Measurements from ENCODE around the gene SLC51A. TPM values are rescaled to one million over a fixed set of nuclear protein-coding genes. Genes with fewer than 3 reads are reported as not detected.

Gene SLC51A
- total and polyA plus RNA-seq, 2 of the 8 experiments (the other 6 are each of a cell fraction or from before 2014, with no cell fraction given), result 6.3 to 9.8 TPM

- Histone ChIP-seq H3K9ac (replicated peaks in 1 of 4; ENCODE audit: extremely low read depth in 1 of 4, low read depth in 3 of 4, low read length in 3 of 4) (no peak overlapping the region), H4K91ac (replicated peaks; ENCODE audit: insufficient read length, low read length) (no peak overlapping the region), H3K4me1 (replicated peaks in 1 of 4; ENCODE audit: control insufficient read depth in 3 of 4, insufficient read depth in 4 of 4, low read length in 3 of 4) (peaks cover 0 to 3% (median under 1%) of the 10 kb centered on the region in 4 experiments; a peak in 3 of 7 replicates), H3K56ac (replicated peaks; ENCODE audit: insufficient read length, low read depth, low read length) (no peak overlapping the region), H3K4ac (replicated peaks; ENCODE audit: insufficient read length, low read depth, low read length) (no peak overlapping the region), H4K5ac (ENCODE audit: insufficient read length, low read depth, low read length) (no peak overlapping the region), H3K23ac (ENCODE audit: insufficient read length) (no peak overlapping the region), H2AK5ac (ENCODE audit: low read depth, low read length) (no peak overlapping the region), H3K36me3 (ENCODE audit: control insufficient read depth in 2 of 4, insufficient read depth in 4 of 4, low read length in 3 of 4) (peaks cover 0 to 29% (median 14%) of the 10 kb centered on the region in 4 experiments; a peak in 6 of 8 replicates), H2AFZ (ENCODE audit: low read length) (no peak overlapping the region), H2BK120ac (replicated peaks; ENCODE audit: low read depth, low read length) (no peak overlapping the region), H2BK5ac (ENCODE audit: low read depth, low read length) (no peak overlapping the region), H3K23me2 (ENCODE audit: low read depth, low read length) (no peaks in the 10 kb centered on the region), H3K9me3 (ENCODE audit: insufficient read depth in 2 of 2, low read depth in 1 of 2, low read length in 1 of 2) (no peaks in the 10 kb centered on the region), H3K79me2 (ENCODE audit: control insufficient read depth in 1 of 2, insufficient read depth in 2 of 2, low read length in 2 of 2) (no peaks in the 10 kb centered on the region), H4K20me1 (replicated peaks in 1 of 2; ENCODE audit: control insufficient read depth in 1 of 2, insufficient read depth in 2 of 2, low read length in 2 of 2) (no peaks in the 10 kb centered on the region), H3K79me1 (ENCODE audit: low read depth, low read length) (no peaks in the 10 kb centered on the region), H4K8ac (ENCODE audit: extremely low read depth, insufficient read depth, low read length) (no peak overlapping the region), H2BK15ac (ENCODE audit: low read length) (no peak overlapping the region), H2BK20ac (ENCODE audit: low read length) (no peak overlapping the region), H3K4me2 (ENCODE audit: insufficient read depth in 1 of 2, low read depth in 2 of 2, low read length in 2 of 2) (no peak overlapping the region), H3K27ac (ENCODE audit: low read depth, low read length) (no peak overlapping the region), H3K4me3 (ENCODE audit: extremely low read depth in 1 of 4, insufficient read depth in 2 of 4, low read depth in 3 of 4, low read length in 4 of 4) (no peak overlapping the region), H3K14ac (ENCODE audit: insufficient read length) (no peak overlapping the region), H2BK12ac (ENCODE audit: low read depth, low read length) (no peak overlapping the region), H3K18ac (ENCODE audit: extremely low read depth, low read length) (no peak overlapping the region), H3K27me3 (replicated peaks in 1 of 4; ENCODE audit: control insufficient read depth in 3 of 4, extremely low read depth in 1 of 4, insufficient read depth in 3 of 4, low read length in 3 of 4) (no peaks in the 10 kb centered on the region)
- 86% methylated on average over 10 of the region's 14 CpGs; no CpG with 5 or more reads in 1 of the 2 experiments for whole genome bisulfite sequencing, 2 experiments (ENCODE audit: extremely low coverage in 1 of 2, insufficient coverage in 1 of 2, insufficient read length in 1 of 2, insufficient replicate concordance in 2 of 2, low coverage in 1 of 2, low lambda C conversion rate in 2 of 2, missing lambda C conversion rate in 1 of 2)
- FAIRE-seq (no peak), DNase-seq (ENCODE audit: low read depth in 1 of 2, low spot score in 2 of 2) (no peak)
- ChIA-PET POLR2A (ENCODE audit: partially characterized antibody) (interaction anchor here (1.4 kb wide), 1 partner anchor 8 kb away, joined by 3 read pairs; no protein-coding TSS in a partner anchor), CTCF (ENCODE audit: partially characterized antibody) (no interaction called here)
- no peak for TF ChIP-seq SIN3A (conservative IDR thresholded peaks at IDR 0.05 in 1 of 2, IDR thresholded peaks at IDR 0.05 in 1 of 2; ENCODE audit: low read depth in 1 of 2, low read length in 2 of 2)
- no peak for TF ChIP-seq HDAC6 (IDR thresholded peaks at IDR 0.05; ENCODE audit: low read depth, low read length)
- TF ChIP-seq POU5F1 (IDR thresholded peaks at IDR 0.05; ENCODE audit: low read depth, low read length), result no peak
- no peak for TF ChIP-seq RBBP5 (IDR thresholded peaks at IDR 0.05; ENCODE audit: borderline replicate concordance, low read depth, low read length)
Measured at GRCh38 chr3:196238612-196239560, 22.6 kb downstream of the SLC51A start.
